Measurements from ENCODE around the gene CD86. TPM values are rescaled to one million over a fixed set of nuclear protein-coding genes. Genes with fewer than 3 reads are reported as not detected.

CD86 gene
- polyA plus RNA-seq, 3 donors: 75.7 to 321 (median 273) TPM

- Histone ChIP-seq H2AFZ (ENCODE audit: insufficient read depth, low read depth, low read length, poor library complexity, severe bottlenecking) (no peak overlapping the region), H3K27ac (ENCODE audit: low read depth in 1 of 2, low read length in 2 of 2) (peak overlapping the region in 1 of 2 donors; percentile 54), H3K4me3 (replicated peaks in 1 of 3; ENCODE audit: low read depth in 2 of 3, low read length in 3 of 3) (peak overlapping the region; percentile 72 to 98 (median 89)), H3K9ac (ENCODE audit: insufficient read depth, low read length, poor library complexity, severe bottlenecking) (no peak overlapping the region), H3K4me1 (ENCODE audit: control insufficient read depth in 1 of 2, insufficient read depth in 2 of 2, low read length in 2 of 2) (peaks cover 48 to 70% of the 10 kb centered on the region in 2 donors), H3K36me3 (replicated peaks in 1 of 2; ENCODE audit: control insufficient read depth in 1 of 2, insufficient read depth in 2 of 2, low read length in 2 of 2) (no peaks in the 10 kb centered on the region), H3K79me2 (ENCODE audit: insufficient read depth, low read length) (peaks cover 74% of the 10 kb centered on the region), H4K20me1 (ENCODE audit: insufficient read depth, low read length) (peaks cover 6% of the 10 kb centered on the region), H3K9me3 (replicated peaks in 1 of 2; ENCODE audit: control insufficient read depth in 1 of 2, insufficient read depth in 1 of 2, low read length in 2 of 2) (no peaks in the 10 kb centered on the region), H3K4me2 (replicated peaks; ENCODE audit: extremely low read depth, low read length, poor library complexity, severe bottlenecking) (peak overlapping the region; percentile 92), H3K27me3 (ENCODE audit: control insufficient read depth in 2 of 2, insufficient read depth in 2 of 2, low read length in 2 of 2) (no peaks in the 10 kb centered on the region)
- DNase-seq: peak in 2 of 3 donors; percentile 45 to 57
- TF ChIP-seq CTCF (IDR thresholded peaks at IDR 0.05): no peak
- H3K27me3 Mint-ChIP-seq (ENCODE audit: low read depth in 3 of 3): peaks cover 0 to 4% (median 2%) of the 10 kb centered on the region in 3 donors
- intact Hi-C loops (cut with micrococcal nuclease): loop anchor here (5.0 to 10.0 kb wide), 4 partner anchors 35 to 175 kb away; no protein-coding TSS in a partner anchor
- H3K4me1 Mint-ChIP-seq: peaks cover 59% of the 10 kb centered on the region
- peak overlapping the region; percentile 86 to 97 for H3K4me3 Mint-ChIP-seq
- WGBS (ENCODE audit: insufficient coverage): no CpG with 5 or more reads among the region's 2 CpGs
- H3K36me3 Mint-ChIP-seq: peaks cover 29 to 37% of the 10 kb centered on the region in 2 donors
- peaks cover 0 to 6% (median 0%) of the 10 kb centered on the region in 7 donors for H3K9me3 Mint-ChIP-seq
- peak overlapping the region; percentile 18 to 99 (median 72) for H3K27ac Mint-ChIP-seq
These were observed 2.5 kb downstream of the CD86 start for GRCh38 chr3:122057671-122058070.

GRCh38 chr3:122058294-122058693 lies 3.1 kb downstream of the CD86 start:
- H3K27ac Mint-ChIP-seq: peak overlapping the region in 6 of 7 donors; percentile 24 to 86 (median 50)
- peaks cover 0 to 4% (median 2%) of the 10 kb centered on the region in 3 donors for H3K27me3 Mint-ChIP-seq (ENCODE audit: low read depth in 3 of 3)
- WGBS (ENCODE audit: insufficient coverage): 86% methylated on average over 1 of the region's 1 CpG
- Histone ChIP-seq H3K4me1 (ENCODE audit: control insufficient read depth in 1 of 2, insufficient read depth in 2 of 2, low read length in 2 of 2) (peaks cover 48 to 76% of the 10 kb centered on the region in 2 donors), H4K20me1 (ENCODE audit: insufficient read depth, low read length) (peaks cover 6% of the 10 kb centered on the region), H3K79me2 (ENCODE audit: insufficient read depth, low read length) (peaks cover 80% of the 10 kb centered on the region), H3K27me3 (ENCODE audit: control insufficient read depth in 2 of 2, insufficient read depth in 2 of 2, low read length in 2 of 2) (no peaks in the 10 kb centered on the region), H3K4me2 (replicated peaks; ENCODE audit: extremely low read depth, low read length, poor library complexity, severe bottlenecking) (peak overlapping the region; percentile 92), H3K27ac (ENCODE audit: low read depth in 1 of 2, low read length in 2 of 2) (peak overlapping the region in 1 of 2 donors; percentile 54), H3K36me3 (replicated peaks in 1 of 2; ENCODE audit: control insufficient read depth in 1 of 2, insufficient read depth in 2 of 2, low read length in 2 of 2) (no peaks in the 10 kb centered on the region), H3K9me3 (replicated peaks in 1 of 2; ENCODE audit: control insufficient read depth in 1 of 2, insufficient read depth in 1 of 2, low read length in 2 of 2) (no peaks in the 10 kb centered on the region), H3K4me3 (replicated peaks in 1 of 3; ENCODE audit: low read depth in 2 of 3, low read length in 3 of 3) (peak overlapping the region in 2 of 3 experiments; percentile 89 to 98), H3K9ac (ENCODE audit: insufficient read depth, low read length, poor library complexity, severe bottlenecking) (no peak overlapping the region), H2AFZ (ENCODE audit: insufficient read depth, low read depth, low read length, poor library complexity, severe bottlenecking) (no peak overlapping the region)
- no peak for TF ChIP-seq CTCF (IDR thresholded peaks at IDR 0.05)
- H3K36me3 Mint-ChIP-seq: peaks cover 29 to 37% of the 10 kb centered on the region in 2 donors
- peak overlapping the region; percentile 86 to 97 for H3K4me3 Mint-ChIP-seq
- peaks cover 0 to 6% (median 0%) of the 10 kb centered on the region in 7 donors for H3K9me3 Mint-ChIP-seq
- intact Hi-C loops (cut with micrococcal nuclease): loop anchor here (5.0 to 10.0 kb wide), 4 partner anchors 34 to 174 kb away; no protein-coding TSS in a partner anchor
- peaks cover 54% of the 10 kb centered on the region for H3K4me1 Mint-ChIP-seq
- peak in 2 of 3 donors; percentile 50 to 55 for DNase-seq

All from CD14-positive monocyte (primary cell).